Right lobe of liver (tissue), 4 donors: ENCODE results near the gene STEAP4.

Source experiments
- CTCF ChIP-seq, 4 donors: fragments of 200-600 bp in 3 of 4; fragments of 450-650 bp in 1 of 4; IDR thresholded peaks; one replicate each; pipeline versions ENCODE4 v1.5.1 to v1.8.0; 2016 to 2022; ENCODE audit warnings: antibody characterized with exemption in 4 of 4, mild to moderate bottlenecking in 2 of 4
- POLR2A ChIP-seq: fragments of 450-650 bp; IDR thresholded peaks from one replicate; pipeline ENCODE4 v1.6.1; 2017; ENCODE audit warnings: antibody characterized with exemption, mild to moderate bottlenecking
- donor health status: DM: no; HTN: no; CAD: no.
- donor health status: DM: no; HTN: no; CAD: no.
- donor health status: DM: no; HTN: yes; CAD: no.

- TF ChIP-seq POLR2A (no peak), CTCF (IDR thresholded peaks at IDR 0.05) (no peak)
Observed at GRCh38 chr7:88262562-88262961, 44.1 kb downstream of the STEAP4 start.
